Mesenteric fat pad (tissue), 1 donor: Measurements from ENCODE around the gene LRRFIP1. TPM values are rescaled to one million over a fixed set of nuclear protein-coding genes. Genes with fewer than 3 reads are reported as not detected.
"Not testable (repeated sequence)": the region's sequence is repeated elsewhere in the genome, so short reads cannot be mapped to it uniquely, and the experiment has no call there.

Experiments used
- DNase-seq: peaks from one replicate; pipeline ENCODE4 v3.0.0-alpha.2; 2020; ENCODE audit warnings: low spot score
- total RNA-seq: library from RNA; stranded (reverse); fragmentation: NEBNext Ultra II Directional; extraction: Animal tissue kit (Norgen Biotek cat#: 25700); gene quantifications from one replicate; pipeline ENCODE4 v1.2.1, GENCODE V29; 2021
- donor health status: DM: yes; HTN: yes; CAD: no.

Gene LRRFIP1
- total RNA-seq, 1 donor from 2014 or later, result 144 TPM

- DNase-seq, result no peak
These were observed 30.7 kb upstream of the LRRFIP1 start for GRCh38 chr2:237596520-237597195.

- no peak for DNase-seq
These were observed 29.9 kb upstream of the LRRFIP1 start for GRCh38 chr2:237597196-237598145.

GRCh38 chr2:237598468-237599208, 28.7 kb upstream of the LRRFIP1 start:
- DNase-seq, result no peak

GRCh38 chr2:237599465-237600110, 27.8 kb upstream of the LRRFIP1 start:
- DNase-seq, result no peak

- DNase-seq, result no peak
These were observed 27.1 kb upstream of the LRRFIP1 start for GRCh38 chr2:237600205-237600846.

GRCh38 chr2:237601453-237602116, 25.8 kb upstream of the LRRFIP1 start:
- DNase-seq, result no peak

GRCh38 chr2:237602409-237602808, 25.0 kb upstream of the LRRFIP1 start:
- no peak for DNase-seq

- no peak for DNase-seq
These were observed 24.2 kb upstream of the LRRFIP1 start for GRCh38 chr2:237603049-237603717.

GRCh38 chr2:237603718-237604362, 23.5 kb upstream of the LRRFIP1 start:
- no peak for DNase-seq

GRCh38 chr2:237604391-237604790, 23.0 kb upstream of the LRRFIP1 start:
- no peak for DNase-seq

- no peak for DNase-seq
These were observed 22.4 kb upstream of the LRRFIP1 start for GRCh38 chr2:237604960-237605359.

GRCh38 chr2:237606522-237606921, 20.9 kb upstream of the LRRFIP1 start:
- not testable (repeated sequence) for DNase-seq

- DNase-seq, result no peak
These were observed 14.6 kb upstream of the LRRFIP1 start for GRCh38 chr2:237612527-237613357.

- DNase-seq, result no peak
These were observed 13.7 kb upstream of the LRRFIP1 start for GRCh38 chr2:237613679-237614078.

- no peak for DNase-seq
These were observed 13.2 kb upstream of the LRRFIP1 start for GRCh38 chr2:237614151-237614720.

GRCh38 chr2:237615631-237616249, 11.6 kb upstream of the LRRFIP1 start:
- DNase-seq, result no peak

GRCh38 chr2:237616373-237616733, 11.0 kb upstream of the LRRFIP1 start:
- no peak for DNase-seq
